Skeletal muscle tissue (tissue), 4 donors: ENCODE data around the gene PLXND1. TPM values are rescaled to one million over a fixed set of nuclear protein-coding genes. Genes with fewer than 3 reads are reported as not detected.
A peak's percentile ranks its signal among the peaks of the same experiment; 100 is the strongest.

Source experiments
- H3K27ac ChIP-seq: one replicate; pipeline ENCODE4 v1.7.0; 2013; ENCODE audit warnings: mild to moderate bottlenecking, low read depth, low read length, inconsistent platforms
- H3K27me3 ChIP-seq, 3 donors: one replicate each; pipeline ENCODE4 v1.7.0; 2013; ENCODE audit warnings: low read length in 3 of 3; ENCODE audit not compliant: control insufficient read depth in 3 of 3, insufficient read depth in 3 of 3
- H3K36me3 ChIP-seq, 3 donors: one replicate each; pipeline ENCODE4 v1.7.0; 2013; ENCODE audit warnings: low read length in 3 of 3; ENCODE audit not compliant: control insufficient read depth in 3 of 3, insufficient read depth in 3 of 3
- H3K4me1 ChIP-seq, 3 donors: one replicate each; pipeline ENCODE4 v1.7.0; 2013; ENCODE audit warnings: low read length in 3 of 3, mild to moderate bottlenecking in 3 of 3; ENCODE audit not compliant: control insufficient read depth in 3 of 3, insufficient read depth in 3 of 3
- H3K4me3 ChIP-seq, 3 donors: one replicate each; pipeline ENCODE4 v1.7.0; 2013; ENCODE audit warnings: low read length in 3 of 3
- H3K9ac ChIP-seq, 3 donors: one replicate each; pipeline ENCODE4 v1.7.0; 2013; ENCODE audit warnings: low read length in 3 of 3, mild to moderate bottlenecking in 3 of 3, moderate library complexity in 2 of 3, low read depth in 1 of 3
- H3K9me3 ChIP-seq, 3 donors: one replicate each; pipeline ENCODE4 v1.7.0; 2013; ENCODE audit warnings: low read length in 3 of 3; ENCODE audit not compliant: control insufficient read depth in 3 of 3
- total RNA-seq: library from RNA; depleted of rRNA; stranded (reverse); fragments of >200 nt; gene quantifications from one replicate; pipeline ENCODE4 v1.2.3, GENCODE V29; 2014
- donor health status: Osteomylitis.

PLXND1 gene
- total RNA-seq, 1 donor from 2014 or later: 92.4 TPM

DNA sequence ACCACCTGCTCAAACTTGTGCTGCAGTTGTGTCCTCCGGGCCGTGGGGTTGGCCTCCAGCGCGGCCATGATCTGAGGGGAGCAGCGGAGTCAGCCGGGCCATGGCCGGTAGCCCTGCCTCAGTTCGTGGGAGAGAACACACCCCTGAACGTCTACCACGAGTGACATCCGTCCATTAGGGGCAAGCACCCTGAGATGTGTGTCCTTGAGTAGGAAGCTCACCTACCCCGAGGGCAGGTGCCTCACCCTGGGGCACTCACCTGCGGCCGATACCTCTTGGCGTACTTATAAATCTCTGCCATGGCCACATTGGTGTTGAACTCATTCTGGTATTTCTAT lies 50.1 kb downstream of the PLXND1 start:
- peaks cover 7 to 19% (median 18%) of the 10 kb centered on the region in 3 donors for H3K36me3 ChIP-seq

DNA sequence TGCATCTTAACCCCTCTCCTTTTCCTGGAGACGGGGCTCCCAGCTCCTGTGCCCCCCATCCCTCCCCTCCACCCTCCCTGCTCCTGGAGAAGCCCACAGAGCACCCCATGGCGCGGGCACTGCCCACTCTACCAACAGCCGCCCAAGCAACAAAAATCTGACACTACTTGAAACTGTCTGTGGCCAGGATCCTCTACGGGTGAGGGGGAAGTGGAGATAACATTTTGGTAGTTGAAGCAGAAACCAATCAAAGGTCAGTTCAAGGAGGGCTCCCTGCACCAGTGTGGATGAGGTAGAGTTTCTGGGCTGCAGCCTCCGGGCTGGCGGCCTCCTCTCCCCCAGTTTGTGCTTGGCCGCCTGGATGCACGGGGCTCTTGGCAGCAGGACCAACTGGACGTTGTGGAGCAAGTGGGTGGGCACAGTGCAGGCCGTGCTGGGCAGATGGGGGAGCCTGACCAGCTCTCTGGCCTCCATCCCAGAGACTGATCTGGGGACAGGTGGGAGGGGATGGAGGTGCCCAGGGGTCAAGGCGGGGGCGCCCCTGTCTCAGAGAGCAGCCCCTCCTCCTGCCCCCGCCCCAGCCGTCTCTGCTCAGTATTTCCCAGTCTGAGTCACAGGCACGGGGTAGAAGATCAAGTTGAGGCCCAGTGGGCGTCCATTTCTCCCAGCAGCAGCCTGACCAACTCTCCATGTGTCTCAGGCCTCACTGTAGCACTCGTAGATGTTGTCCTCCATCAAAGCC lies 50.7 kb downstream of the PLXND1 start:
- peaks cover 55 to 71% (median 69%) of the 10 kb centered on the region in 3 donors for H3K4me1 ChIP-seq

More for the DNA sequence above, 50.1 kb downstream of the PLXND1 start:
- Histone ChIP-seq H3K4me3 (no peak overlapping the region), H3K4me1 (peaks cover 60 to 75% (median 74%) of the 10 kb centered on the region in 3 donors), H3K9me3 (no peaks in the 10 kb centered on the region), H3K27ac (no peak overlapping the region), H3K9ac (peak overlapping the region in 1 of 3 donors; percentile 24), H3K27me3 (no peaks in the 10 kb centered on the region)

GRCh38 chr3:129555153-129555550 lies 51.3 kb downstream of the PLXND1 start:
- Histone ChIP-seq H3K27ac (no peak overlapping the region), H3K9me3 (no peaks in the 10 kb centered on the region), H3K9ac (no peak overlapping the region), H3K4me3 (no peak overlapping the region), H3K4me1 (peaks cover 50 to 64% (median 64%) of the 10 kb centered on the region in 3 donors), H3K27me3 (no peaks in the 10 kb centered on the region), H3K36me3 (peaks cover 7 to 18% (median 16%) of the 10 kb centered on the region in 3 donors)

More for the DNA sequence above, 50.7 kb downstream of the PLXND1 start:
- H3K27ac ChIP-seq: no peak overlapping the region
- H3K27me3 ChIP-seq: no peaks in the 10 kb centered on the region
- peaks cover 7 to 19% (median 18%) of the 10 kb centered on the region in 3 donors for H3K36me3 ChIP-seq
- no peak overlapping the region for H3K9ac ChIP-seq
- no peaks in the 10 kb centered on the region for H3K9me3 ChIP-seq
- H3K4me3 ChIP-seq: no peak overlapping the region

DNA sequence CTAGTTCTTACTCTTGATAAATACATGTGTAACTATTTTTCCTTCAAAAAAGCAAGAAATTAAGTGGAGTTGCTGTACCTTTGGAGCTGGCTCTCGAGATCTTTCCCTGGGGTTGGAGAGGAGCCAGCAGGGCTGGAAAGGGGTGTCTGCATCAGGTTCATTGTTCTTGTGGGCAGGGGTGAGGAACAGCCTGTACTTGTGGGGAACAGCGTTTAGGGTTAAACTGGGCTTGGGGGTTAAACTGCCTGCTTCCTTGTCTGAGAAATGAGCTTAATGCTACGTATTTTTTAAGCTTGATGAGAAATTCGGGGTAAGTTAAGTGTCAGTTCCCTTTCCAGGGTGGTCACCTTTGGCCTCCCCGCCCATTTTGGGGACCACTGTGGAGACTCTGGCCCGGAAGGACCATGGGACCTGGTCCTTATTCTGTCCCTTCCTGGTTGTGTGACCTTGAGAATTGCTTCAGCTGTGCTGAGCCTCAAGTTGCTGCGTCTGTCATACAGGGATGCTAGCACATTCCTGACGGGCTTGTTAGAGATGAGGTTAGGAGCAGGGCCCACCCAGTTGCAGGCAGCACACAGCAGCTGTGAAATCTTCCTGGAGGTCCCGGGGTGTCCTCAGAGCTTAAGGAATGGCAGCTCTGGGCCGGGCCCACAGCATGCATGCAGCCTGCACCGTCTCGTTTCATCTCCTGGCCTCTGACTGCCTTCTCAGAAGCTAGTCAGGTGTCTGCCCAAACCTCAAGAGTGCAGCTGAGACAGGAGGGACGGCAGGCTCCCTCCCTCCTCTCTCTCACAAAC lies 51.9 kb downstream of the PLXND1 start:
- Histone ChIP-seq H3K9me3 (no peaks in the 10 kb centered on the region), H3K27ac (peak overlapping the region; percentile 4), H3K4me3 (no peak overlapping the region), H3K36me3 (peaks cover 7 to 13% (median 11%) of the 10 kb centered on the region in 3 donors), H3K27me3 (no peaks in the 10 kb centered on the region), H3K9ac (peak overlapping the region in 1 of 3 donors; percentile 19), H3K4me1 (peaks cover 44 to 58% (median 58%) of the 10 kb centered on the region in 3 donors)

DNA sequence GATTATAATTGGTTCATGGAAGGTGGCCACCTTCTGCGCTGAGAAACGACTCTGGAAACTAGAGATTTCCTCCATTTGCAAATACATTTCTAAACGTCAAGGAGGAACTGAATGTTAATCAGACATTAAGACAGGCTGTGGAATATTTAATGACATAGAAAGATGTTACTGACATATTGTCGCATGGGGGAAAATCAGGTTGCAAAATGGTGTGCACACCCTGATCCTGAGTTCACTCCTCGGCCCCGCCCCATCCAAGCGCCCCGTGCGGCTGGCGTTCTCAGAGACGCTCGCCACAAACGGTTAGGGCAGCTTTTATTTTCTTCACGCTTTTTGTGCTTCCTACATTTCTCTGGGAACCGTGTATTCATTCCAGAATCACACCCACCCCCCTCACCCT lies 52.8 kb downstream of the PLXND1 start:
- peaks cover 36 to 51% (median 49%) of the 10 kb centered on the region in 3 donors for H3K4me1 ChIP-seq
- no peak overlapping the region for H3K9ac ChIP-seq
- H3K4me3 ChIP-seq: no peak overlapping the region
- no peaks in the 10 kb centered on the region for H3K27me3 ChIP-seq
- H3K36me3 ChIP-seq: peaks cover 7 to 8% (median 8%) of the 10 kb centered on the region in 3 donors
- no peak overlapping the region for H3K27ac ChIP-seq
- no peaks in the 10 kb centered on the region for H3K9me3 ChIP-seq

GRCh38 chr3:129553171-129553570 lies 53.3 kb downstream of the PLXND1 start:
- Histone ChIP-seq H3K36me3 (peaks cover 5 to 8% (median 6%) of the 10 kb centered on the region in 3 donors), H3K4me1 (peaks cover 31 to 46% (median 44%) of the 10 kb centered on the region in 3 donors), H3K4me3 (no peak overlapping the region), H3K9ac (no peak overlapping the region), H3K9me3 (no peaks in the 10 kb centered on the region), H3K27me3 (no peaks in the 10 kb centered on the region), H3K27ac (no peak overlapping the region)

DNA sequence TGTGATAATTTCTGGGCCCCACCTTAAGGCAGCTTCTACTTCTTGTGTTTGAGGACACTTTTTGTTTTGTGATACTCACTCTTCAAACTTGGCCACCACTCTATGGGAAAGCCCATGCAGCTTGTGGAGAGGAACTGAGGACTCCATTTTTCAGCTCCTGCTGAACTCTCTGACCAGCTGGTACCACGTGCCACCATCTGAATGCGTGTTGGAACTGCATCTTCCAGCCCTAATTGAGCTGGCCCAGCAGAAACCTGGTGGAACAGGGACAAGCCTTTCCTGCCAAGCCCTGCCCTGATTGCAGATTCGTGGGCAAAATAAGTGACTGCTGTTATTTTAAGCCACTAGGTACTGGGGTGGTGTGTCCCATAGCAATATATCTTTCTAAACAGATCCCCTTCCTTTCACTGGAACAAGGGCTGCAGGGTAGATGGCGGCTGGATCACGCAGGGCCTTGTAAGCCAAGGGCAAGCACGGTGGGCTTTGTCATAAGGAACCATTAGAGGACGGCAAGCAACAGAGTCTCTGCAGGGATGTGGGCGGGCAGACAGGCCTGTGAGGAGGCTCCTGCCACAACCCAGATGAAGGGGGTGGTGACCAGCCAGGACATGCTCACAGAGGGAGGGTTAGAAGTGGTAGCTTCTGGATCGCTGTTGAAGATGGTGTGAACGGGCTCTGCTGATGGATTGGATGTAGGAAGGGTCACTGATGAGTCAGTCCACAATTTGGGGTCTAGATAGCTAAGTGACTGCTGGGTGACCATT lies 54.0 kb downstream of the PLXND1 start:
- peaks cover 3 to 7% (median 4%) of the 10 kb centered on the region in 3 donors for H3K36me3 ChIP-seq
- H3K4me1 ChIP-seq: peaks cover 24 to 38% (median 37%) of the 10 kb centered on the region in 3 donors
- no peak overlapping the region for H3K27ac ChIP-seq
- no peak overlapping the region for H3K4me3 ChIP-seq
- no peak overlapping the region for H3K9ac ChIP-seq
- no peaks in the 10 kb centered on the region for H3K9me3 ChIP-seq
- no peaks in the 10 kb centered on the region for H3K27me3 ChIP-seq

DNA sequence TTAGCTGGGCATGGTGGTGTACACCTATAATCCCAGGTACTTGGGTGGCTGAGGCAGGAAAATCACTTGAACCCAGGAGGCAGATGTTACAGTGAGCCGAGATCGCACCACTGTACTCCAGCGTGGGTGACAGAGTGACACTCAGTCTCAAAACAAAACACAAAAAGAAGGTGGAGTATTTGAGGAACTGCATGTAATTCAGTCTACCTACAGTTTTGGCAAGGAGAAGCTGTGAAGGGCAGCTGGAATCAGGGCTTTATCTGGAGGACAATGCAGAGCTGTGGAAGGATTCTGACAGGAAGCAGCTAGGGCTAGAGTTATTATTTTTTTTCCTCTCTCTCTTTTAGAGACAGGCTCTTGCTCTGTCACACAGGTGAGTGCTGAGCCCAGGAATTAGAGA lies 56.7 kb downstream of the PLXND1 start:
- no peaks in the 10 kb centered on the region for H3K36me3 ChIP-seq
- no peaks in the 10 kb centered on the region for H3K9me3 ChIP-seq
- no peak overlapping the region for H3K9ac ChIP-seq
- no peak overlapping the region for H3K4me3 ChIP-seq
- H3K27ac ChIP-seq: no peak overlapping the region
- no peaks in the 10 kb centered on the region for H3K27me3 ChIP-seq
- H3K4me1 ChIP-seq: peaks cover 8 to 18% (median 15%) of the 10 kb centered on the region in 3 donors

DNA sequence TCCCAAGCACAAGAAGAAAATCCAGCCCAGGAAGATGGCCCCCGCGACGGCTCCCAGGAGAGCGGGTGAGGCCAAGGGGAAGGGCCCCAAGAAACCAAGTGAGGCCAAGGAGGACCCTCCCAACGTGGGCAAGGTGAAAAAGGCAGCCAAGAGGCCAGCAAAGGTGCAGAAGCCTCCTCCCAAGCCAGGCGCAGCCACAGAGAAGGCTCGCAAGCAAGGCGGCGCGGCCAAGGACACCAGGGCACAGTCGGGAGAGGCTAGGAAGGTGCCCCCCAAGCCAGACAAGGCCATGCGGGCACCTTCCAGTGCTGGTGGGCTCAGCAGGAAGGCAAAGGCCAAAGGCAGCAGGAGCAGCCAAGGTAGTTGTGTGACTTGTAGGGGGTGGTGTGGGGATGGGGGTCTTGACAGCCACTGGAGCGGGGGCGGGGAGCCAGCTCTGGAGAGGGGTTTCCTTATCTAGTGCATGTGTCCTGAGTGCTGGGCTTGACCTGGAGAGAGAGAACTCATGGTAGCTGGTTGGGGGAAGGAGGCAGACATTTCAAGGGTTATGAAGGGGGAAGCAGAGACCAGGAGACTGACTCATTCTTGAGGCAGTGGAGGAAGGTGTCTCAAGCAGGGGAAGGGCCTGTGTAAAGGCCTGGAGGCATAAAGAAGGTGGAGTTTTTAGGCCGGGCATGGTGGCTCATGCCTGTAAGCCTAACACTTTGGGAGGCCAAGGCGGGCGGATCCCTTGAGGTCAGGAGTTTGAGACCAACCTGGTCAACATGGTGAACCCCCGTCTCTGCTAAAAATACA lies 57.3 kb downstream of the PLXND1 start:
- no peaks in the 10 kb centered on the region for H3K36me3 ChIP-seq
- no peak overlapping the region for H3K9ac ChIP-seq
- no peak overlapping the region for H3K27ac ChIP-seq
- H3K27me3 ChIP-seq: no peaks in the 10 kb centered on the region
- H3K9me3 ChIP-seq: no peaks in the 10 kb centered on the region
- H3K4me3 ChIP-seq: no peak overlapping the region
- H3K4me1 ChIP-seq: peaks cover 8 to 12% (median 9%) of the 10 kb centered on the region in 3 donors
